GM23338 (cell line): Measurements from ENCODE around the gene UBN2. TPM values are rescaled to one million over a fixed set of nuclear protein-coding genes. Genes with fewer than 3 reads are reported as not detected.

Source experiments
- ATAC-seq: fragments of 200-7000 bp; cut with Tn5 transposase; 3 replicates; pipeline ENCODE4 v1.9.1; 2020
- DNase-seq: peaks from one replicate; pipeline ENCODE4 v3.0.0-alpha.2; 2015; ENCODE audit warnings: low spot score
- H2AFZ ChIP-seq: fragments of 200-600 bp; sonication (generic); 2 replicates; pipeline ENCODE4 v1.8.0; 2016; ENCODE audit warnings: antibody characterized with exemption, mild to moderate bottlenecking, moderate library complexity
- H3F3A ChIP-seq: fragments of 200-600 bp; sonication (generic); replicated peaks from 2 replicates; pipeline ENCODE4 v1.8.0; 2017; ENCODE audit warnings: antibody characterized with exemption, mixed run types, low read depth
- H3K27ac ChIP-seq: fragments of 200-600 bp; sonication (generic); 2 replicates; pipeline ENCODE4 v1.6.1; 2016; ENCODE audit warnings: low read depth
- H3K27me3 ChIP-seq: fragments of 200-600 bp; sonication (generic); 2 replicates; pipeline ENCODE4 v1.8.0; 2016; ENCODE audit warnings: mild to moderate bottlenecking, mixed run types, moderate library complexity; ENCODE audit not compliant: insufficient read depth
- H3K36me3 ChIP-seq: fragments of 200-600 bp; sonication (generic); 2 replicates; pipeline ENCODE4 v1.8.0; 2016; ENCODE audit warnings: mild to moderate bottlenecking; ENCODE audit not compliant: insufficient read depth
- H3K4me1 ChIP-seq: fragments of 200-600 bp; sonication (generic); 2 replicates; pipeline ENCODE4 v1.8.0; 2016; ENCODE audit warnings: mild to moderate bottlenecking, moderate library complexity; ENCODE audit not compliant: insufficient read depth
- H3K4me2 ChIP-seq: fragments of 200-600 bp; sonication (generic); 2 replicates; pipeline ENCODE4 v1.7.1; 2017; ENCODE audit warnings: mixed run types
- H3K4me3 ChIP-seq: fragments of 200-600 bp; sonication (generic); 2 replicates; pipeline ENCODE4 v1.6.1; 2016; ENCODE audit warnings: mixed run types
- H3K79me2 ChIP-seq: fragments of 200-600 bp; sonication (generic); replicated peaks from 2 replicates; pipeline ENCODE4 v1.8.0; 2017; ENCODE audit warnings: mild to moderate bottlenecking; ENCODE audit not compliant: insufficient read depth
- H3K9me2 ChIP-seq: fragments of 200-600 bp; sonication (generic); 2 replicates; pipeline ENCODE4 v1.8.0; 2017; ENCODE audit not compliant: insufficient read depth
- H4K20me1 ChIP-seq: fragments of 200-600 bp; sonication (generic); replicated peaks from 2 replicates; pipeline ENCODE4 v1.8.0; 2017; ENCODE audit warnings: mild to moderate bottlenecking; ENCODE audit not compliant: insufficient read depth
- H3K27ac Mint-ChIP-seq: 2 replicates; pipeline ENCODE4 v1.8.0; 2020; ENCODE audit warnings: inconsistent platforms, mild to moderate bottlenecking, moderate library complexity, mixed read lengths
- H3K27me3 Mint-ChIP-seq: 3 replicates; pipeline ENCODE4 v1.8.0; 2022; ENCODE audit warnings: low read depth, mild to moderate bottlenecking, moderate library complexity, mixed read lengths, inconsistent platforms; ENCODE audit not compliant: insufficient read depth, poor library complexity
- H3K36me3 Mint-ChIP-seq: 3 replicates; pipeline ENCODE4 v1.8.0; 2021; ENCODE audit warnings: low read depth, mild to moderate bottlenecking, inconsistent platforms, moderate library complexity, mixed read lengths
- H3K4me1 Mint-ChIP-seq: 3 replicates; pipeline ENCODE4 v1.8.0; 2020; ENCODE audit warnings: mild to moderate bottlenecking, inconsistent platforms, mixed read lengths
- H3K4me3 Mint-ChIP-seq: 3 replicates; pipeline ENCODE4 v1.8.0; 2021; ENCODE audit warnings: moderate library complexity, mild to moderate bottlenecking, inconsistent platforms, mixed read lengths
- H3K9me3 Mint-ChIP-seq: 3 replicates; pipeline ENCODE4 v1.8.0; 2020; ENCODE audit warnings: moderate library complexity, mild to moderate bottlenecking, inconsistent platforms, mixed read lengths
- CREB1 ChIP-seq: fragments of 250-450 bp; sonication (Bioruptor Pico); IDR thresholded peaks from 2 replicates; pipeline ENCODE4 v1.5.0; 2020; ENCODE audit warnings: low read depth, mild to moderate bottlenecking, moderate library complexity
- EZH2phosphoT487 ChIP-seq: fragments of 200-600 bp; sonication (generic); IDR thresholded peaks from one replicate; pipeline ENCODE4 v1.8.1; 2018; ENCODE audit warnings: antibody characterized with exemption; ENCODE audit not compliant: unreplicated experiment
- NANOG ChIP-seq: IDR thresholded peaks from 2 replicates; pipeline ENCODE4 v1.6.1; 2016; ENCODE audit warnings: antibody characterized with exemption, borderline replicate concordance
- ZNF114 ChIP-seq: fragments of 250-450 bp; sonication (Bioruptor Pico); IDR thresholded peaks from 2 replicates; pipeline ENCODE4 v1.5.0; 2020; ENCODE audit warnings: mild to moderate bottlenecking, moderate library complexity
- ZNF331 ChIP-seq: fragments of 250-450 bp; sonication (Bioruptor Pico); IDR thresholded peaks from 2 replicates; pipeline ENCODE4 v1.5.0; 2020; ENCODE audit warnings: low read depth, mild to moderate bottlenecking, moderate library complexity
- polyA plus RNA-seq: library from polyadenylated mRNA; unstranded; fragments of >200 nt; fragmentation: Nextera tagmentation; extraction: Ambion mirVana; gene quantifications from 2 replicates; pipeline ENCODE4 v1.2.1, GENCODE V29; 2016
- total RNA-seq: library from RNA; depleted of rRNA; stranded (reverse); fragments of >200 nt; shearing (Covaris generic); gene quantifications from 2 replicates; pipeline ENCODE4 v1.2.3, GENCODE V29; 2014
- TF ChIP-seq, protein P1 (sequence below), 2 experiments: fragments of 200-600 bp in 1 of 2; sonication (generic) in 1 of 2; conservative IDR thresholded peaks; 2 replicates each; pipeline versions ENCODE4 v1.5.1 to v1.6.1; 2016 to 2017; ENCODE audit warnings: antibody characterized with exemption in 2 of 2, low read depth in 2 of 2, mild to moderate bottlenecking in 2 of 2, moderate library complexity in 1 of 2
- TF ChIP-seq, protein P2 (sequence below): IDR thresholded peaks from one replicate; pipeline ENCODE4 v1.6.1; 2018; ENCODE audit warnings: antibody characterized with exemption; ENCODE audit not compliant: unreplicated experiment

The UBN2 gene
- total and polyA plus RNA-seq, 2 experiments from 2014 or later: 18.5 to 26.6 TPM

DNA sequence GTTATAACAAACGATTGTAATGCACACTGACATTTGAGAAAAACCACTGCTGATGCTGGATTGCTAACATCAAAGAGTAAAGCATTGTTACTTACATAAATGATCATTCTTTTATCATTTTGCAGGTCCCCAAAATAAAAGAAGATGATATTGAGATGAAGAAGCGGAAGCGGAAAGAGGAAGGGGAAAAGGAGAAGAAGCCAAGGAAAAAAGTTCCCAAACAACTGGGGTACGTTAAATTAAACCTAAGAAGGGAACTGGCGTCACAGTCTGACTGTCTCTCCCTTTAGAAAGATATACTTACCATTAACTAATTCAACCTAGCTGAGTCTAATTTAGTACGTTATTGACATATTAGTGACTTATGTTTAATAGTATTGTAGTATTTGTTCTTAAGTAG lies 28.1 kb downstream of the UBN2 start:
- no peak for TF ChIP-seq ZNF331 (CRISPR knock-in tag)
- no peak for TF ChIP-seq ZNF114 (CRISPR knock-in tag)
- TF ChIP-seq, protein P1, sequence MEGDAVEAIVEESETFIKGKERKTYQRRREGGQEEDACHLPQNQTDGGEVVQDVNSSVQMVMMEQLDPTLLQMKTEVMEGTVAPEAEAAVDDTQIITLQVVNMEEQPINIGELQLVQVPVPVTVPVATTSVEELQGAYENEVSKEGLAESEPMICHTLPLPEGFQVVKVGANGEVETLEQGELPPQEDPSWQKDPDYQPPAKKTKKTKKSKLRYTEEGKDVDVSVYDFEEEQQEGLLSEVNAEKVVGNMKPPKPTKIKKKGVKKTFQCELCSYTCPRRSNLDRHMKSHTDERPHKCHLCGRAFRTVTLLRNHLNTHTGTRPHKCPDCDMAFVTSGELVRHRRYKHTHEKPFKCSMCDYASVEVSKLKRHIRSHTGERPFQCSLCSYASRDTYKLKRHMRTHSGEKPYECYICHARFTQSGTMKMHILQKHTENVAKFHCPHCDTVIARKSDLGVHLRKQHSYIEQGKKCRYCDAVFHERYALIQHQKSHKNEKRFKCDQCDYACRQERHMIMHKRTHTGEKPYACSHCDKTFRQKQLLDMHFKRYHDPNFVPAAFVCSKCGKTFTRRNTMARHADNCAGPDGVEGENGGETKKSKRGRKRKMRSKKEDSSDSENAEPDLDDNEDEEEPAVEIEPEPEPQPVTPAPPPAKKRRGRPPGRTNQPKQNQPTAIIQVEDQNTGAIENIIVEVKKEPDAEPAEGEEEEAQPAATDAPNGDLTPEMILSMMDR (conservative IDR thresholded peaks at IDR 0.05; ENCODE audit: low read depth in 2 of 2): no peak
- TF ChIP-seq NANOG: no peak
- no peak overlapping the region for H3K27ac Mint-ChIP-seq
- H3K27me3 Mint-ChIP-seq: no peaks in the 10 kb centered on the region
- Histone ChIP-seq H3K4me1 (no peaks in the 10 kb centered on the region), H3K4me2 (no peak overlapping the region), H3K27me3 (no peaks in the 10 kb centered on the region), H2AFZ (no peak overlapping the region), H3K79me2 (no peaks in the 10 kb centered on the region; the same call in 1 of the 2 replicates), H3K27ac (no peak overlapping the region), H3K9me2 (no peaks in the 10 kb centered on the region), H4K20me1 (0 out of 2 replicates have a peak, but pooled peaks cover 4% of the 10 kb centered on the region), H3F3A (no peaks in the 10 kb centered on the region), H3K4me3 (no peak overlapping the region), H3K36me3 (peaks cover 22% of the 10 kb centered on the region; the same call in 1 of the 2 replicates)
- no peaks in the 10 kb centered on the region for H3K9me3 Mint-ChIP-seq
- no peaks in the 10 kb centered on the region for H3K4me1 Mint-ChIP-seq
- DNase-seq: no peak
- ATAC-seq: no peak
- H3K36me3 Mint-ChIP-seq: peaks cover 46% of the 10 kb centered on the region
- no peak overlapping the region for H3K4me3 Mint-ChIP-seq

DNA sequence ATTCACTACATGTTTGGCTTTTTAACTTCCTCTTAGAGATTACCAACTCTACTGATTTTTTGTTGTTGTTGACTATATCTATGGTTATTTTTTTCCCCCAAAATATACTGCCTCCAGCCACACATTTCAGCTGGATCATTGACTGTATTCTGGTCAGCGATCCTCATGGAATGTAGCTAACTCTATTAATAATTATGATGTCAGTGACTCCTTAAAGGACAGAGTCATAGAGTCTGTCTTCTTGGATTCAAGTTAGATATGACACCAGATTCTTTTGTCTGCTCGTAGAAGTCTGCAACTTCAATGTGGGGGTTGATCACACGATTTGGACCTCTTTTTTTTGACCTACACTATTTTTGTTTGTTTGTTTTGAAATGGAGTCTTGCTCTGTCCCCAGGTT lies 33.2 kb downstream of the UBN2 start:
- H3K4me1 Mint-ChIP-seq: no peaks in the 10 kb centered on the region
- ATAC-seq: no peak
- H3K27me3 Mint-ChIP-seq: no peaks in the 10 kb centered on the region
- no peak overlapping the region for H2AFZ ChIP-seq
- H3K36me3 Mint-ChIP-seq: peaks cover 56% of the 10 kb centered on the region
- DNase-seq: no peak
- no peaks in the 10 kb centered on the region for H3K4me1 ChIP-seq
- H3K4me3 ChIP-seq: no peak overlapping the region
- H3K4me3 Mint-ChIP-seq: no peak overlapping the region
- no peaks in the 10 kb centered on the region for H3K27me3 ChIP-seq
- no peak overlapping the region for H3K27ac Mint-ChIP-seq
- no peak overlapping the region for H3K27ac ChIP-seq
- peaks cover 33% of the 10 kb centered on the region; the same call in 1 of the 2 replicates for H3K36me3 ChIP-seq
- 0 out of 2 replicates have a peak, but pooled peaks cover 5% of the 10 kb centered on the region for H3K79me2 ChIP-seq
- no peaks in the 10 kb centered on the region for H3F3A ChIP-seq
- TF ChIP-seq EZH2phosphoT487 (no peak), CREB1 (CRISPR knock-in tag) (no peak)
- TF ChIP-seq, protein P2, sequence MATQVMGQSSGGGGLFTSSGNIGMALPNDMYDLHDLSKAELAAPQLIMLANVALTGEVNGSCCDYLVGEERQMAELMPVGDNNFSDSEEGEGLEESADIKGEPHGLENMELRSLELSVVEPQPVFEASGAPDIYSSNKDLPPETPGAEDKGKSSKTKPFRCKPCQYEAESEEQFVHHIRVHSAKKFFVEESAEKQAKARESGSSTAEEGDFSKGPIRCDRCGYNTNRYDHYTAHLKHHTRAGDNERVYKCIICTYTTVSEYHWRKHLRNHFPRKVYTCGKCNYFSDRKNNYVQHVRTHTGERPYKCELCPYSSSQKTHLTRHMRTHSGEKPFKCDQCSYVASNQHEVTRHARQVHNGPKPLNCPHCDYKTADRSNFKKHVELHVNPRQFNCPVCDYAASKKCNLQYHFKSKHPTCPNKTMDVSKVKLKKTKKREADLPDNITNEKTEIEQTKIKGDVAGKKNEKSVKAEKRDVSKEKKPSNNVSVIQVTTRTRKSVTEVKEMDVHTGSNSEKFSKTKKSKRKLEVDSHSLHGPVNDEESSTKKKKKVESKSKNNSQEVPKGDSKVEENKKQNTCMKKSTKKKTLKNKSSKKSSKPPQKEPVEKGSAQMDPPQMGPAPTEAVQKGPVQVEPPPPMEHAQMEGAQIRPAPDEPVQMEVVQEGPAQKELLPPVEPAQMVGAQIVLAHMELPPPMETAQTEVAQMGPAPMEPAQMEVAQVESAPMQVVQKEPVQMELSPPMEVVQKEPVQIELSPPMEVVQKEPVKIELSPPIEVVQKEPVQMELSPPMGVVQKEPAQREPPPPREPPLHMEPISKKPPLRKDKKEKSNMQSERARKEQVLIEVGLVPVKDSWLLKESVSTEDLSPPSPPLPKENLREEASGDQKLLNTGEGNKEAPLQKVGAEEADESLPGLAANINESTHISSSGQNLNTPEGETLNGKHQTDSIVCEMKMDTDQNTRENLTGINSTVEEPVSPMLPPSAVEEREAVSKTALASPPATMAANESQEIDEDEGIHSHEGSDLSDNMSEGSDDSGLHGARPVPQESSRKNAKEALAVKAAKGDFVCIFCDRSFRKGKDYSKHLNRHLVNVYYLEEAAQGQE: no peak
- no peaks in the 10 kb centered on the region for H4K20me1 ChIP-seq
- H3K9me3 Mint-ChIP-seq: no peaks in the 10 kb centered on the region
- H3K4me2 ChIP-seq: no peak overlapping the region
- H3K9me2 ChIP-seq: no peaks in the 10 kb centered on the region
